ENCODE measurements around the gene SLCO4A1. TPM values are rescaled to one million over a fixed set of nuclear protein-coding genes. Genes with fewer than 3 reads are reported as not detected.
A peak's percentile ranks its signal among the peaks of the same experiment; 100 is the strongest.

SLCO4A1 gene
- total and polyA plus RNA-seq, 9 of the 15 experiments (the other 6 are each of a cell fraction or from before 2014, with no cell fraction given), result 1.6 to 21.9 (median 12.8) TPM

- no peak for TF ChIP-seq CHD7 (IDR thresholded peaks at IDR 0.05; ENCODE audit: low read depth, low read length)
- no peak for TF ChIP-seq ZNF583 (CRISPR knock-in tag; IDR thresholded peaks at IDR 0.05)
- peak; percentile 80 for TF ChIP-seq POLR2AphosphoS5 (IDR thresholded peaks at IDR 0.05; ENCODE audit: control insufficient read depth, insufficient read depth, low read depth, low read length)
- TF ChIP-seq FOS (IDR thresholded peaks at IDR 0.05; ENCODE audit: extremely low read depth, insufficient read length), result no peak
- no peak for TF ChIP-seq E2F8 (IDR thresholded peaks at IDR 0.05; ENCODE audit: low read depth, partially characterized antibody)
- no peak for TF ChIP-seq EZH2 (IDR thresholded peaks at IDR 0.05; ENCODE audit: borderline replicate concordance, low read depth, low read length)
- peak; percentile 70 for TF ChIP-seq SOX6 (IDR thresholded peaks at IDR 0.05)
- TF ChIP-seq OTX1 (CRISPR knock-in tag; IDR thresholded peaks at IDR 0.05), result no peak
- TF ChIP-seq ZNF253 (CRISPR knock-in tag; conservative IDR thresholded peaks at IDR 0.05), result no peak
- TF ChIP-seq KLF10 (CRISPR knock-in tag; IDR thresholded peaks at IDR 0.05), result no peak
- peak in 1 of 2 experiments; percentile 37; a peak in 1 of 4 replicates for TF ChIP-seq MAZ (CRISPR knock-in tag; conservative IDR thresholded peaks at IDR 0.05 in 1 of 2, IDR thresholded peaks at IDR 0.05 in 1 of 2)
- peak; percentile 72 for TF ChIP-seq GATA2 (CRISPR knock-in tag; IDR thresholded peaks at IDR 0.05)
- no peak for TF ChIP-seq NONO (IDR thresholded peaks at IDR 0.05; ENCODE audit: low read depth in 2 of 2, low read length in 1 of 2)
- TF ChIP-seq ZNF644 (tag; IDR thresholded peaks at IDR 0.05; ENCODE audit: low read depth), result no peak
Measured at GRCh38 chr20:62685781-62686555, 43.7 kb downstream of the SLCO4A1 start (continued).

All from K562 (cell line).